Thyroid gland (tissue), 4 donors: Measurements from ENCODE around the gene PRDM2. TPM values are rescaled to one million over a fixed set of nuclear protein-coding genes. Genes with fewer than 3 reads are reported as not detected.

Source experiments
- DNase-seq, 2 donors: peaks; one replicate each; pipeline ENCODE4 v3.0.0-alpha.2; 2019
- H3K27ac ChIP-seq, 3 donors: fragments of 200-600 bp; sonication (generic); 1 replicate in 2 of 3; 2 replicates in 1 of 3; pipeline ENCODE4 v1.5.1; 2016 to 2019; ENCODE audit warnings: mild to moderate bottlenecking in 1 of 3, moderate library complexity in 1 of 3
- H3K27me3 ChIP-seq: fragments of 200-600 bp; sonication (generic); one replicate; pipeline ENCODE4 v1.5.1; 2019
- H3K36me3 ChIP-seq, 2 donors: fragments of 200-600 bp; sonication (generic); one replicate each; pipeline ENCODE4 v1.5.1; 2016 to 2019
- H3K4me1 ChIP-seq, 2 donors: fragments of 200-600 bp; sonication (generic); one replicate each; pipeline ENCODE4 v1.5.1; 2017 to 2019
- H3K4me3 ChIP-seq, 3 donors: fragments of 200-600 bp; sonication (generic); replicated peaks in 1 of 3; 1 replicate in 2 of 3; 2 replicates in 1 of 3; pipeline ENCODE4 v1.5.1; 2016; ENCODE audit warnings: mild to moderate bottlenecking in 1 of 3
- H3K9me3 ChIP-seq: fragments of 200-600 bp; sonication (generic); one replicate; pipeline ENCODE4 v1.5.1; 2017
- CTCF ChIP-seq, 6 experiments: fragments of 200-600 bp in 3 of 6; fragments of 450-650 bp in 3 of 6; sonication (generic) in 3 of 6; IDR thresholded peaks; one replicate each; pipeline ENCODE4 v1.5.1; 2016 to 2019; ENCODE audit warnings: antibody characterized with exemption in 6 of 6, mild to moderate bottlenecking in 2 of 6, inconsistent platforms in 1 of 6, moderate library complexity in 1 of 6
- POLR2A ChIP-seq, 2 donors: fragments of 450-650 bp; IDR thresholded peaks; one replicate each; pipeline ENCODE4 v1.6.1; 2017; ENCODE audit warnings: antibody characterized with exemption in 2 of 2, mild to moderate bottlenecking in 2 of 2, moderate library complexity in 1 of 2
- WGBS, 2 donors: methylation state at CpG; one replicate each; pipeline ENCODE4 v1.1.5; 2017; 5-methylcytosine and 5-hydroxymethylcytosine counted together
- intact Hi-C: fragments of 100-400 bp; cut with DNase I; formaldehyde crosslinking; loops from one replicate; pipeline ENCODE4 v1.15.1; 2023
- total RNA-seq, 4 donors: library from RNA; depleted of rRNA; stranded (reverse); fragments of >200 nt; gene quantifications; one replicate each; pipeline ENCODE4 v1.2.3, GENCODE V29; 2016

Gene PRDM2
- total RNA-seq, 4 donors from 2014 or later: 39.5 to 63.9 (median 45.4) TPM

- intact Hi-C loops: no loop called here
- peaks cover 68 to 69% of the 10 kb centered on the region in 2 donors for H3K4me1 ChIP-seq
- peak overlapping the region; percentile 34 to 95 (median 64) for H3K27ac ChIP-seq
- H3K36me3 ChIP-seq: no peaks in the 10 kb centered on the region
- no peak for DNase-seq
- WGBS, 2 donors: 76 to 78% methylated on average over 6 of the region's 6 CpGs
- TF ChIP-seq POLR2A (IDR thresholded peaks at IDR 0.05) (no peak), CTCF (IDR thresholded peaks at IDR 0.05) (no peak)
- no peaks in the 10 kb centered on the region for H3K9me3 ChIP-seq
- no peak overlapping the region for H3K4me3 ChIP-seq
- H3K27me3 ChIP-seq: no peaks in the 10 kb centered on the region
These were observed 52.9 kb downstream of the PRDM2 start for GRCh38 chr1:13752852-13753251.

- Histone ChIP-seq H3K9me3 (no peaks in the 10 kb centered on the region), H3K27me3 (no peaks in the 10 kb centered on the region), H3K36me3 (no peaks in the 10 kb centered on the region), H3K27ac (peak overlapping the region in 2 of 3 donors; percentile 20 to 93), H3K4me3 (no peak overlapping the region), H3K4me1 (peaks cover 70 to 73% of the 10 kb centered on the region in 2 donors)
- no peak for DNase-seq
- intact Hi-C loops: no loop called here
- WGBS, 2 donors: 79 to 86% methylated on average over 5 of the region's 5 CpGs
- no peak for TF ChIP-seq CTCF (IDR thresholded peaks at IDR 0.05)
- TF ChIP-seq POLR2A (IDR thresholded peaks at IDR 0.05): no peak
These were observed 53.8 kb downstream of the PRDM2 start for GRCh38 chr1:13753636-13754402.

- WGBS, 2 donors: 78 to 82% methylated on average over 6 of the region's 6 CpGs
- Histone ChIP-seq H3K4me3 (no peak overlapping the region), H3K4me1 (peaks cover 78 to 80% of the 10 kb centered on the region in 2 donors), H3K36me3 (no peaks in the 10 kb centered on the region), H3K9me3 (no peaks in the 10 kb centered on the region), H3K27ac (peak overlapping the region; percentile 42 to 93 (median 43)), H3K27me3 (no peaks in the 10 kb centered on the region)
- DNase-seq: peak; percentile 20 to 41
- intact Hi-C loops: no loop called here
- TF ChIP-seq CTCF (IDR thresholded peaks at IDR 0.05) (no peak), POLR2A (IDR thresholded peaks at IDR 0.05) (no peak)
These were observed 54.6 kb downstream of the PRDM2 start for GRCh38 chr1:13754510-13755103.

- no peak for TF ChIP-seq POLR2A (IDR thresholded peaks at IDR 0.05)
- no peak for TF ChIP-seq CTCF (IDR thresholded peaks at IDR 0.05)
- DNase-seq: no peak
- 57 to 61% methylated on average over 4 of the region's 4 CpGs for WGBS, 2 donors
- Histone ChIP-seq H3K27me3 (no peaks in the 10 kb centered on the region), H3K9me3 (no peaks in the 10 kb centered on the region), H3K27ac (peak overlapping the region; percentile 88 to 96 (median 93)), H3K36me3 (no peaks in the 10 kb centered on the region), H3K4me1 (peaks cover 79 to 80% of the 10 kb centered on the region in 2 donors), H3K4me3 (no peak overlapping the region)
- intact Hi-C loops: no loop called here
These were observed 56.7 kb downstream of the PRDM2 start for GRCh38 chr1:13756557-13757315.
